ENCODE measurements around the gene GJB2. TPM values are rescaled to one million over a fixed set of nuclear protein-coding genes. Genes with fewer than 3 reads are reported as not detected.

Gene GJB2
- total and polyA plus RNA-seq, 2 of the 8 experiments (the other 6 are each of a cell fraction or from before 2014, with no cell fraction given) = 0.20 to 0.21 TPM

DNA sequence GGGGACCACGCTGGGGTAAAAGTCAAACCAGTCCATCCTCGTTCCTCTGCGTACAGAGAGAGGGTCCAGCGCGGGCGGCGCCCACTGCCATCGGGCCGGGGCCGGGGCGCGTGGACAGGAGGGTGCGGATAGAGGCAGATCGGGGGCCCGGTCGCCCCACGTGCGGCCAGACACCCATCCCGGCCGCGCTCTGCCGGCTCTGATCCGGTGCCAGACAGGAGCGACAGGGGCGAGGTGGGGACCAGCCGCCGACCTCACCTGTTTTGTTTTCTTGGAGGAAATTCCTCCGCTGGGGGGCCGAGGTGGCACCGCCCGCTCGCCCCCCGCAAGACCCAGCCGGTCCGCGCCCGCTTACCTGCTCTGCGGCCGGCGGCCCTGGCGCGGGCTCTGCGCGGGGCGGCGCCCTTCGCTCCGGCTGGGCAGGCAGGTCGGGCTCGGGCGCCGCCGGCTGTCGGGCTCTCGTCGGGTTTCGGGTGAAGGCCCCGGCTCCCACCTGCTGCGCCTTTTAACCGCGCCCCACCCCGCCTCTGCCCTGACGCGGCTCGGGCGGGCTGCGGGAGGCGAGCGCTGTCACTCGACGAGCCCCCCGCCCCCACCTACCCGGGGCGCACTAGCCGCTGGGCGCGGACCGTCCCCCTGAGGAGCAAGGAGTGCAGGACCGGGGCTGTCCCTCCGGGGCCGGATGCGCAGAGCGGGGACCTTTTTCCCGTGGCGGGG, 39.3 kb upstream of the GJB2 start, which contains the start of gene GJB6 (continued):
- TF ChIP-seq ZNF274 (IDR thresholded peaks at IDR 0.05; ENCODE audit: borderline replicate concordance, extremely low read depth, low read length) (no peak), PHF8 (conservative IDR thresholded peaks at IDR 0.05; ENCODE audit: low read depth, low read length) (no peak), CBX8 (IDR thresholded peaks at IDR 0.05; ENCODE audit: borderline replicate concordance, low read depth, low read length) (no peak), EP300 (IDR thresholded peaks at IDR 0.05; ENCODE audit: borderline replicate concordance in 1 of 2, low read depth in 2 of 2, low read length in 2 of 2) (no peak), SUZ12 (IDR thresholded peaks at IDR 0.05; ENCODE audit: low read length) (peak; percentile 75), FOSL1 (IDR thresholded peaks at IDR 0.05; ENCODE audit: insufficient read depth, low read depth, low read length) (no peak), TAF7 (optimal IDR thresholded peaks at IDR 0.05; ENCODE audit: borderline replicate concordance, low read depth, low read length) (no peak)
- TF ChIP-seq, protein P1, sequence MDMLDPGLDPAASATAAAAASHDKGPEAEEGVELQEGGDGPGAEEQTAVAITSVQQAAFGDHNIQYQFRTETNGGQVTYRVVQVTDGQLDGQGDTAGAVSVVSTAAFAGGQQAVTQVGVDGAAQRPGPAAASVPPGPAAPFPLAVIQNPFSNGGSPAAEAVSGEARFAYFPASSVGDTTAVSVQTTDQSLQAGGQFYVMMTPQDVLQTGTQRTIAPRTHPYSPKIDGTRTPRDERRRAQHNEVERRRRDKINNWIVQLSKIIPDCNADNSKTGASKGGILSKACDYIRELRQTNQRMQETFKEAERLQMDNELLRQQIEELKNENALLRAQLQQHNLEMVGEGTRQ (IDR thresholded peaks at IDR 0.05; ENCODE audit: low read length) = no peak
- TF ChIP-seq, protein P2, sequence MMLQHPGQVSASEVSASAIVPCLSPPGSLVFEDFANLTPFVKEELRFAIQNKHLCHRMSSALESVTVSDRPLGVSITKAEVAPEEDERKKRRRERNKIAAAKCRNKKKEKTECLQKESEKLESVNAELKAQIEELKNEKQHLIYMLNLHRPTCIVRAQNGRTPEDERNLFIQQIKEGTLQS (IDR thresholded peaks at IDR 0.05; ENCODE audit: insufficient read depth, low read depth, low read length) = no peak
